NCI-H748 (cell line): ENCODE data around the gene NPFF.
"Not testable (repeated sequence)": the region's sequence is repeated elsewhere in the genome, so short reads cannot be mapped to it uniquely, and the experiment has no call there.

Experiments
- DNase-seq: peaks from one replicate; lab custom pipeline; 2025; ENCODE audit not compliant: unreplicated experiment; lab: John Stamatoyannopoulos, UW

Gene NPFF

DNA sequence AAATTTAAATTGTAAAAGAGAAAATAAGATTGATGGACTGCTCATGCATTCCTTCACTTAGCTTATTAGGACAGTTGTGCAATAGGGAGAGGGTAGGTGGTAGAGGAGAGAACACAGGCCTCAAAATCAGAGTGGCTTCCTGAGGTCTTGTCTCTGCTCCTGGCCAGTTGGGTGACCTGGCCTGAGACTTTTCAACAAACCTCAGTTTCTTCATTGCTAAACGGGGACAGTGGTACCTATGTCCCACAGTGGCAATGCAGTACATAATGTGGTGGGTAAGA, 10.6 kb downstream of the NPFF start:
- DNase-seq, result no peak

DNA sequence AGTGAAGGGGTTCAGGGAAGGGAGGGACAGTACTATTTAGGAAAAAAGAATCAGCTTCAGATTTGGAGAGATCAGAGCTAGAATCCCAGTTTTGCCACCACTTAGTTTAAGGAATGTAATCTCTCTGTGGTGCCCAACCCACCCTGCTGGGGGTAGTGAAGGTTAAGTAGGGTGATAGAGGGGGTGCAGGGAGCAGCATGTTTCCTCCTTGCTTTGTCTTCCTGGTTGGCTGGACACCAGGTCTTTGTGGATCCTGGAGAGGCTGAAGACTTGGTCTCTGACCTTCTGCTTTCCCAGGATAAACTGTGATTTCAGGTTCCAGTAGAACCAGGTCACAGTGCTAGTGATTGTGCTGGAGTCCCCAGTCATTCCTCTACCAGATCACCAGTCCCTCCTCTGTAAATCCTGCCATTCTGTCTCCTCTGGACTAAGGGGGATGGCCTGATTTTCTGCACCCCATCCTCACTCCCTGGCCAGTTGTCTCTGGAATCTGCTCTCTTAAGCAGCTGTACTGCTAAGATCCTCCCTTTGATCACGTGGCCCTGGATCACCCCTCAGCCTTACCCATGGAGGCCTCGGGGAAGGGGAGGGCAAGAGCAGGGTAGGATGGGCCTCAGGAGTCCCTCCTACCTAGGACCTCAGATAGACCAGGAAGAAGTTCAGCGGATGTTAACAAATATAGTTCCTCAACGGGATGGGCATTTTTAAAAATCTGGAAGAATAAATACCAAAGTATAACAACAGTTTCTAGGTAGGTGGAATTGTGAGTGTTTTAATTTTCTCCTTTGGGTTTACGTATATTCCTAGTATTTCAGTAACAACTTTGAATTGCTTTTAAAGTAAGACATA, 11.2 kb downstream of the NPFF start:
- DNase-seq, result no peak

DNA sequence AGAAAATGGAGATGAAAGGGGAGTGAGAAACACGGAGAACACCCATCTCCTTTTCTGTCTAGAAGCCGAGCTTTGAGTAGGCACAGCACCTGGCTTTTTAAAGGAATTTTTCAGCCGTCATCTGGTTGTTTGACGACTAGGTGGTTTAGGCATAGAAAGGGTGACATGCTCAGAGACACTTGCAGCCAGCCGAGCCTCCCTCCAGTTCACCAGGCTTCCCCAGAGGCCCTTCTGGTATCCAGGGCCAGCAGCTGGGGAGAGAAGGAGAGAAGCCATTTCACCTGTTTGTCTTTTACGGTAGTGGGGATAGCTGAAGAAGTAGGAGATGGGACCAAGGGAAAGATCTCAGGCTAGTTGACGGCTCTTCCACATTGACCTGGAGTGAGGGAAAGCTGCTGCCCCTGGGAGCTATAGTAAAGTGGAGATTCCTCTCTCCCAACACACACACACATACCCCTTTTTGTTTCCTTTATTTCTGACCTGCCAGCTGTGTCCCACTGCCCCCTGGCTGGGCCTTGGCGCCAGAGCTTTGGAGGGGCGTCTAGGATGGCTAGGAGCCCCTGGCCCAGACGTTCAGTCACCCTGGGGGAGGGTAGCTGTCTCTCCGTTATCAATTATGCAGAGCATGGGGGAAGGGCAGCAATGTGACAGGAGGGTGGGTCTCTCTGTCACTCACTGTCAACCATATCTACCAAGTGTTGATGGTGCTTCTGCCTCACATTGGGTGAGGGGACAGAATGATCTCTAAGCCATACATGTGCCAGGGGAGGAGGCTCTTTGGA, 13.5 kb downstream of the NPFF start:
- peak; percentile 45 for DNase-seq

DNA sequence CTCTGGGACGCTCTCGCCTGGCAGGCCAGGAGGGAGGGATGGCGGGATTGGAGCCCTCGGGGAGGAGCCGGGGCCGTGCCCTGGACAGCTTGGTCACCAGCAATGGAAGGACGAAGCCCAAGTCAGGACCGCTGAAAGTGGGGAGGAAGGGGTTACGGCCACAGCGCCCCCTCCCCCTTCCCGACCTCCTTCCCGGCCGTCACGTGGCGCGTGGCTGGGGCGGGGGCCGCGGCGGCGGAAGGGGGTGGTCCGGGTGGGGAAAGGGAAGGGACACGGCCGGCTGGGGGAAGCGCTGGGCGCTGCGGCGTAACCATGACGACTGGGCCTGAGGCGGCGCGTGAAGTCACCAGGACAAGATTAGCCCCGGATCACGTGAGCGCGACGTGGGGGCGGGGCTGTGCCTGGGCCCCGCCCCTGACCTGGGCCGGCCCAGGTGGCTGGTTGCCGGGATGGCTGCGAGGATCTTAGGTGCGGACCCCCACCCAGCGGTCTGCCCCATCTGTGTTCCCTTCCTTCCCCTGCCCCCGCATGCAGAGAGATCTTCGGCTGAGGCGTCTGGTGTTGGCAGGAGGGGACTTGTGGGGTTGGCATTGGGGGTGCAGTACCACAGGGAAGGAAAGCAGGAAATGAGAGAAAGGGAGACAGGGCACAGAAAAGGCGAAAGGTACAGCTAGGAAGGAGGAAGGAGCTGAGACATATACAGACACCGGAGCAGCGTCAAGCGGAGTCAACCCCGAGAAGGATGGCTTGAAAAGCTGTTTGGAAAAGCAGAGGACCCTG, 14.3 kb downstream of the NPFF start:
- peak; percentile 94 for DNase-seq

DNA sequence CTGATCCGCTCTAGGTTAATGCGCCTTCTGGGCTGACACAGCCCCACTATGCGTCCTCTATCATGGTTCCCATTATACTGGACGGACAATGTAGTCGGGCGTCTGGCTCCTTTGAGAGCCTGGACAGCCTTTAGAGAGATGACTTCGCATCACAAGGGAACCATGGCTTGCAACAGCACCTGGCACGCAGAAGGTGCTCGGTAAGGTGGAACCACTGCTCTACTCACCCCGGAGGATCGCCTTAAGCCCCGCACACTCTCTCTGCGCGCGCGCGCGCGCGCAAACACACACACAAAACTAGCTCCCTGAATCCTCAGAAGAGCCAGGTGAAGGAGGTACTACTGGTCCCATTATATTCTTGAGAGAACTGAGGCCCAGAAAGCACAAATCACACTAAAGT, 15.1 kb downstream of the NPFF start:
- peak; percentile 59 for DNase-seq

DNA sequence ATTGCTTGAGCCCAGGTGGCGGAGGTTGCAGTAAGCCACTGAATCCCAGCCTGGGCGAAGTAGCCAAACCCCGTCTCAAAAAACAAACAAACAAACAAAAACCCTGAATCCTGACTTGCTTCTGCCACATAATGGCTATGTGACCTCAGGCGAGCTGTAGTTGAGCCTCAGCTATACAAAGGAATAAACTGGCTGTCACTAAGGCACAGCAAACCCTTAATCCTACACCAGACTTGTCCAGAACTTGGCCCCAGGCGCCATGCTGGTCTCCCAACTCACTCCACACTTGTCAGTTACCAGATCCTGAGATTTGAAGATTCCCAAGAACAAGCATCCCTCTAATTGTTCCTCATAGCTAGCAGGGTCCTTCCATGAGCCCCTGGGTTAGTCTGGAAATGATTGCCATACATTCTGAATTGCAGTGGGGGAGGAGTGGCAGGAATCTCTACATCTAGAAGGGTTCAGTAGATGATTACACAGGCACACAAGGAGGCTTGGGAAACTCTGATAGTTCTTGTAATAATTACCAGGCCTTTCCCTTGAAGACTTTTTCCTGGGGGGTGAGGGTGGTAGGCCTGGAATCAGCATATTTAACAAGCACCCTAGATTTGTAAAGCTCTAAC, 17.9 kb downstream of the NPFF start:
- no peak for DNase-seq

DNA sequence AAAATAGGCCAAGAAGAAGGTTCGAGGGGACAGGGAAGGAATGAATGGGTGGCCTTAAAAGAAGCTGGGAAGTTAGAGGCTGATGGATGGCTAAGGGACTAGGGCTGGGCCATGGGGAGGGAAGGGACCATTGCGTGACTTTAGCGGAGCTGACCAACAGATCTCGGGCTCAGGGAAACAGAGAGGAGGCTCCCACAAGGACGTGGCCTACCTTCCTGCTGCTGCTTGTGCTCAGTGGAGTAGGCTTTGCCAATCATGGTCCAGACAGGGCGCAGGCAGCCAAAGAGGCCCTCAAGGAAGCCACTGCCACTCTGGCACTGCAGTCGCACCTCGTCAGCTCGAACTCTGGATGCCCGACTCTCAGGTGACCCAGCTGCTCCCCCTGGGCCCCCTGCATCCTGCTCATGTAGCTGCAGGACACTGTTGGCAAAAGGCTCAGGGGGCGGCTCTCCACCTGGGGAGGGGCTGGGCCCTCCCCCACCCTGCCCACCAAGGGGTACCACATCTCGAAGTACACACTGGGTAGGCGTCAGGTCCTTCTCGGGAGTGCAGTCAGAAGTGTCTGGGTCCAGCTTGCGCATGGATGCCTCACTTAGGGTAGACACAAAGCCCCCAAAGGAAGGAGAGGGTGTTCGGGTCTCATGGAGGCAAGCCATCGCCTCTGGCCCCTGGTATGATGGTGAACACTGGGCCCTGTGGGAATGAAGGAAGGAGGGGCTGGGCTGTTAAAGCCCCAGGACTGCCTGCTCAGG, 20.4 kb downstream of the NPFF start:
- no peak for DNase-seq

DNA sequence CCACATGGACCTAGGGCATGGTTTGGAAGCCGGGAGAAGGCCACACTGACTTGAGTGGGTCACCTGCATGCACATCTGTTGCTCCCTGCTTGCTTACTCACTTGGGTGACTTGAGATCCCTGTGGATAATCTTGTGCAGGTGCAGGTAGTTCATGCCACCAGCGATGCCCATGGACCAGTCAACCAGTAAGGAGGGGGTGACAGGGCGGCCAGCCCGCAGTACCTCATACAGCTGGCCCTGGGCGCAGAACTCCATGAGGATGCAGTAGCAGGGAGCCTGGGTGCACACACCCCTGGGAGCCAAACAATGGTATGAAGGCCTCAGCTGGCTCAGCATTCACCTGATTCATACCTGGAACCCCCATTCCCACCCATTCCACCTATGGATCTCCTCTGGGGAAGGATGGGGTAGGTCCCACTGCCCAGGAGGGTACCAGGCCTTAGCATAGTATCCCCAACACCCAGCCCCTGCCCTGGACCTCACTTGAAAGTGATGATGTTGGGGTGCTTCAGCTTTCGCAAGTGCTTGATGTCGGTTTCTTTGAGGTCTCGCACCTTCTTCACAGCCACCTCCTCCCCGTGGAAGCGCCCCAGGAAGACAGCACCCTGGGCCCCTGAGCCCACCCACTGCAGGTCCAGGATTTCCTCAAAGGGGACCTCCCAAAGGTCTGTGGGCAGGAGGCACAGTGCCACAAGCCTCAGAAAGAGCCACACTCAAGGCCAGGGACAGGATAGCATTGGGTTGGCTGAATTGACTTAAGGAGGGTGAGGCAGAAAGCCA, 21.1 kb downstream of the NPFF start:
- DNase-seq, result no peak

DNA sequence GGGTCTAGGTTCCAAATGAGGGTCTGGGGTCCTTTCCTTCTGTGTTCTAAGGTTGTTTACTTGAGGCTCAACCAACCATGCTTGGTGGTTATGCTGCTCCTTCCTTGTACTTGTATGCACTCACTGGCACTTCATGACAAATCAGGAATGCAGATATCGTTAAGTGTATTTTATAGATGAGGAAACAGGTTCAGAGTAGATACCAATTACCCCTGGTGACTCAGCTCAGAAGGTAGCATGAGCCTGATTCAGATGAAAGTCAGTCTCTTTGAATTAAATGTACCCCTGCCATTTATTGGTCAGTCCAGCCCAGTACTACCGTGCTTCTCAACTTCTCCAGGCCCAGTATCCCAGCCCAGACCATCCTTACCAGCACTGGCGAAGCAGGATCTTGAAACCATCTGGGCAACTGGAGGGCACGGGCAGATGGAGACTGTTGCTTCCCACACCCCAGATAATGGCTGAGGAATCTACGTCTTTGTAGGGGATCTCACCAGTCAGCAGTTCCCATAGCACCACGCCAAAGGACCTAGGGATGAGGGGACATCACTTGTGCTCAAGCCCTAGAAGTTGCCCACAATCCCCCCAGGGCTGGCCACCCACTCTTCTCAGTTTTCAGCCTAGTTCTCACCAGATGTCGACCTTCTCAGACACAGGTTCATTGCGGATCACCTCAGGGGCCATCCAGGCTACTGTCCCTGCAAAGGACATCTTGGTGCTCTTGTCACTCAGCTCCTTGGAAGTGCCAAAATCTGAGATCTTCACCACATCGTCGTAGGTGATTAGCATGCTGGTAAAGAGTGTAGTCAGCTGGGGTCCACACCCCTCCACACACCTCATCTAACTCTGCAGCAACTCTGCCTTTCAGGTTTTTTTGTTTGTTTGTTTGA, 22.4 kb downstream of the NPFF start:
- DNase-seq, result no peak

DNA sequence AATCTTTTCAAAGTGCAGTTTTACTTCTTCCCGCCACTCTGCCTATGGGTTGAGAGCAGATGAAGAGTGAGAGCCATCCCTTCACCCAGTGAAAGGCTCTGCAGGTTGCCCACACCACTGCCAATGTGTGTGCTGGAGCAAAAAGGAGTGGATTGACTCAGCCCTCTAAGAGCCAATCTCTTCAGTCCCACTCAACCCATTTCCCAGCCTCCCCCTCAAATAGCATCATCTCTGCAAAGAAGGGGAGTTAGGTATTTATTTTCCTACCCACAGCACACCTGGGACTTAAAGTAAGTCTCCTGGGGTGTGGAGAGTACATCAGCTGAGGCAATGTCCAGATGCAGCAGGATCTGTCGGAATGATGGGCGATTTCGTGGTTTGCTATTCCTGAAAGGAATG, 23.3 kb downstream of the NPFF start:
- no peak for DNase-seq

DNA sequence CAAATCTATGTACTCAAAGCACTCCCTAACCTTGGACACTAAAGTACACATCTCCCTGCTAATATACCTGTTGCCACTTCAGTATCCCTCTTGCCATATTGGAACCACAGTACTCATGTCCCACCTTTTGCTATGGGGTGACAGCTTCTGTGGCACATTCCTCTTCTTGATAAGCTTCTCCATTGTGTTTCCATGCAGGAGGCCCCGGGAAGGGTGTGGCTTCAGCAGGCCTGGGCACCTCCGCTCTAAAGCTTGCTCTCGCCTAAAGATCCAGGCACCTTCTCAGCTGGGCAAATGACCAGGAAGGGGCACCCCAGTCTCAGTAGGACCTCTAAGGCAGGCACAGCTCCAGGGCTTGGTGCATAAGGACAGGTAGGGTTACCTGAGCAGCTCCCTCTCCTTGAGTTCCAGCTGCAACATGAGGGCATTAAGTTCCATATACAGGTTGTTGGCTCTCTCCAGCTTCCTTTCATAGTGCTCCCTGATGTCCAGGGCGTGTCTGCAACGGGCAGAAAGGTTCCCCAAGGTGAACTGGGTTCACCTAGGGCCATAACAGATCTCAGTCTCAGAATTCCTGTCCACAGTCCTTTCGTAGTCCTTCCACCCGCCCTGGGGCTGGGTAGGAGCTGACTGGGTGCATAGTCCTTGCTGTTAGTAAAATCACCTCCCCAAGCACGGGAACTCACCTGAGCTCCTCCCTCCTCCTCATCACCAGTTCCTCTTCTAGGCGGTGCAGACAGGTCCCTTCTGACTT, 23.9 kb downstream of the NPFF start:
- DNase-seq, result no peak

DNA sequence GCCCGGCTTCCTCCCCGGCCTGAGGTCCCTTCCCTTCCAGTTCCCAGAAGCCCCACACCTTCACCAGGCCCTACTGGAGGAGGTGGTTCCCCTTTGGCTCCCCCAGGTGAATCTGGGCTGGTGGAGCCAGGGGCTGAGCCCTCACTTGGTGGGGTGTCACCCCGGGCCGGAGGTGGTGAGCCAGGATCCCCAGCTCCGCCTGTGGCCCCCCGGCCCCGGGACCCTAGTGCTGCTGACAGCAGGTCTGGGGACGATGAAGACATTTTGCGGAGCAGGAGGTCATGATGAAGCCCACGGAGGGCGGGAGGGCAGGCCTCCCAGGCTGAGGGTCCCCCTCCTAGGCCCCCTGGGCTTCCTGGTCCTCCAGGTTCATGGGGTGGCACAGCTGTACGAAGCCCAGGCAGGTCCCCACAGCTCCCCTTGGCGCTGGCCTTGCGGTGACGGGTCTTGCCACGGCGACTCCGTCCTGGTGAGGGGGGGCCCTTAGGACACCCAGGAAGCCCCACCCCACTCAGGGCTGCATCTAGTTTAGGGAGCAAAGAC, 24.6 kb downstream of the NPFF start:
- DNase-seq, result no peak

DNA sequence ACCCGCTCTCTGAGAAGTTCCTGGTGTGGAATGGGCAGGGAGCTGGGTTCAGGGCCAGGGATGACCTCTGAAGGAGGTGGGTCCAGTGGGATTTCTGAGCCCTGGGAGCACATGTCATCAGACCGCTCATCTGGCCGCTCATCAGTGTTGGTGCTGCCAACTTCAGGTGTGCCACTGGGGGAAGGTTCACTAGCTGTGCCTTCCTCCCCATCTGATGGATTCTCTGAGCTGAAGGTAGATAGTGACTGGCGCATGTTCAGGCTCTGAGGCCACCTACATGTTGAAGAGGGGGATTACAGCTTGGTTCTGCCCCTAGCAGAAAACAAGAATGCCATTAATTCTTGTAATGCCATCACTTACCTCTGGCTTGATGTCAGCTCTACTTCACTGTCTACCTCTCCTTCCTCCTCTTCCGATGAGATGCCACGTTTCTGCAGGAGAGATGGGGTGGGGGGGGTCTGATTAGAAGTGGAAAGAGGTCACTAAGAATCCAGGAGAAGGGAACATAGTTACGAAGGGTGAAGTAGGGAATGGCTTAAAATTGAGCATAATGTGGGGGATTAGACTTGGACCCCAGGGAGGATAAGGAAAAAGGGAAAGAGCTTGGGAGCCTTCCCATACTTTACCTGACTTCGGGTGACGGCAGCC, 25.2 kb downstream of the NPFF start:
- peak; percentile 18 for DNase-seq

DNA sequence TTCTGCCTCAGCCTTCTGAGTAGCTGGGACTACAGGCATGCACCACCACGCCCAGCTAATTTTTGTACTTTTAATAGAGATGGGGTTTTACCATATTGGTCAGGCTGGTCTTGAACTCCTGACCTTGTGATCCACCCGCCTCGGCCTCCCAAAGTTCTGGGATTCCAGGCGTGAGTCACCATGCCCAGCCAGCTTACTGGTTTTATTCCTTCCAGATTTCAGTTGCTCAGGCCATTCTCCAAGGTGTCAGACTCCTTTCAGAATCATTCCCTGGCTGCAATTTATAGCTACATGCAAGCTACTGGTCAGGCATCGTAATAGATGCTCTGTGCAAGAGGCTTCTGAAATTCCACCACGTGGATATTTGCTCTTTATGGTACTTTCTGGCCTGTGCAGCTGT, 25.8 kb downstream of the NPFF start:
- not testable (repeated sequence) for DNase-seq

DNA sequence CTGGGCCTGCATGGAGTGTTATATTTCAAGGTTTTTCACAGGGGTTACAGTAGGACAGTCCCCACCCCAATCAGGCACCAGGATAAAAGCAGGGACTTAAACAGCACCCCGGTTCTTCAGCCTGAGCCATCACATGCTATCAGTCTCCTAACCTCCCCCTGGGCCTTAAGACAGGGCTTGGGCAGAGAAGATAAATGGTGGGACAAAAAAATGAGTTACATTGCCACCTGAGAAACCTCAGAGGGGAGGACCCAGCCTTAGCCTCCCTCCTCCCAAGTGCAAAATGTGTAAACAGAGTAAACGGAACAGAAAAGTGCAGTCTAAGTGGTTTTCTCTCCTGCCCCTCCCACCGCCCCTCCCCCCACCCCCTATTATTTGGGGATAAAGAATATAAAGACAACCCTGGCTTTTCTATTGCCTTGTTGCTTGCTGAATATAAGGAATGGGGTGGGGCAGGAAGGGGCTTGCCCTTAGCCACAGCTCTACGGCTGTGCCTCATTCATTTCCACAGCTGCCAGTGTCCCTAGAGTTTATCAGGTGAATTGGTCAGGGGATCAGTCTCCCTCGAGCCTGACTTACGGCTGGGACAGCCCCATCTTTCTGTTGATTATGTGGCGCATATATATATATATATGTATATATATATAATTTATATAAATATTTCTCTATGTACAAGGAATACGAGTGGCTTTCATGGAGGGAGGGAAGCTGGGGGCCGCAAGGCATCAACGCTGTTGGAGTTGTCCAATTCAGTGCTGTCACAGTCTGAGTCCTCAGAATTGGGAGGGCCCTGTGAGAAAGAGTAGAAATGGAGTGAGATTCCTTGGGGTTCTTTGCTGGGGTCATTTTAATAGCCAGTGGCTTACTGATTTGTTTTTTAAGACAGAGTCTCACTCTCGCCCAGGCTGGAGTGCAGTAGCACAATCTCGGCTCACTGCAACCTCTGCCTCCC, 26.5 kb downstream of the NPFF start:
- DNase-seq, result no peak

DNA sequence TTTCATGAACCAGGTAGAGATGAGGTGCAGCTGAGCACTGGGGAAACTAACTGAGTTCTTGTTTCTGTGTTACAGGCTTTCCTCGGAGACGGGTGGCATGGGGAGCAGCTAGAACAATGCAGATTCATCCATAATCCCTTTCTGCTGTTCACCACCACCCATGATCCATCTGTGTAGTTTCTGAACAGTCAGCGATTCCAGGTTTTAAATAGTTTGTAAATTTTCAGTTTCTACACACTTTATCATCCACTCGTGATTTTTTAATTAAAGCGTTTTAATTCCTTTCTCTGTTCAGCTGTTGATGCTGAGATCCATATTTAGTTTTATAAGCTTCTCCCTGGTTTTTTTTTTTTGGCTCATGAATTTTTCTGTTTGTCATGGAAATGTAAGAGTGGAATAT, 28.0 kb downstream of the NPFF start:
- no peak for DNase-seq
